LNCaP clone FGC (cell line): ENCODE results near the gene EIF4E1B.

Experiments
- DNase-seq: peaks from one replicate; pipeline ENCODE4 v3.0.0-alpha.2; 2011; ENCODE audit warnings: low read depth
- H3K4me3 ChIP-seq: 2 replicates; pipeline ENCODE4 v1.5.1; 2011; ENCODE audit warnings: mild to moderate bottlenecking, low read depth, low read length, control low read depth
- CTCF ChIP-seq: IDR thresholded peaks from 2 replicates; pipeline ENCODE4 v1.5.1; 2012; ENCODE audit warnings: mild to moderate bottlenecking; ENCODE audit not compliant: control insufficient read depth, insufficient read depth; ENCODE audit errors: extremely low read depth

The EIF4E1B gene

GRCh38 chr5:176651472-176651980, 21.1 kb downstream of the EIF4E1B start:
- no peak for TF ChIP-seq CTCF
- no peak for DNase-seq
- H3K4me3 ChIP-seq = no peak overlapping the region

- no peak for TF ChIP-seq CTCF
- no peak for DNase-seq
- no peak overlapping the region for H3K4me3 ChIP-seq
Observed at GRCh38 chr5:176652136-176652535, 21.7 kb downstream of the EIF4E1B start.

GRCh38 chr5:176653401-176654385, 23.2 kb downstream of the EIF4E1B start:
- DNase-seq = no peak
- no peak overlapping the region for H3K4me3 ChIP-seq
- no peak for TF ChIP-seq CTCF

GRCh38 chr5:176654856-176655255, 24.4 kb downstream of the EIF4E1B start:
- DNase-seq = no peak
- no peak overlapping the region for H3K4me3 ChIP-seq
- TF ChIP-seq CTCF = no peak

GRCh38 chr5:176656467-176656990, 26.1 kb downstream of the EIF4E1B start:
- DNase-seq = no peak
- TF ChIP-seq CTCF = no peak
- H3K4me3 ChIP-seq = no peak overlapping the region

- H3K4me3 ChIP-seq = no peak overlapping the region
- no peak for DNase-seq
- TF ChIP-seq CTCF = peak; percentile 95
Observed at GRCh38 chr5:176658007-176658599, 27.6 kb downstream of the EIF4E1B start.
